ENCODE measurements around the gene HCLS1.

The HCLS1 gene

DNA sequence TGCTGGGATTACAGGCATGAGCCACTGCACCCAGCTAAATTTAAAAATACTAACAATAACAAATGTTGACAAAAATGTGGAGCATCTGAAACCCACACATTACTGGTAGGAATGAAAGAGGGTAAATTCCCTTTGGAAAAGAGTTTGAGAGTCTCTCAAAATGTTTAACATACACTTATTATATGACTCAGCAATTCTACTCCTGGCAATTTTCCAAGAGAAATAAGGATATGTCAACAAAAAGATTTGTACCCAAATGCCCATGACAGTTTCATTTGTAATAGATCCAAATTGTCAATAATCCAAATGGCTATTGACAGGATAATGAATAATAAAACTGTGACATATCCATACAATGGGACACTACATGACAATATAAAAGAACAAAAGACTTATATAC lies 9.0 kb downstream of the HCLS1 start:
- DNase-seq = no peak
- H3K36me3 ChIP-seq = no peaks in the 10 kb centered on the region
- no peaks in the 10 kb centered on the region for H3K27me3 ChIP-seq (ENCODE audit: insufficient read depth, low read depth, severe bottlenecking)
- TF ChIP-seq, protein P1, sequence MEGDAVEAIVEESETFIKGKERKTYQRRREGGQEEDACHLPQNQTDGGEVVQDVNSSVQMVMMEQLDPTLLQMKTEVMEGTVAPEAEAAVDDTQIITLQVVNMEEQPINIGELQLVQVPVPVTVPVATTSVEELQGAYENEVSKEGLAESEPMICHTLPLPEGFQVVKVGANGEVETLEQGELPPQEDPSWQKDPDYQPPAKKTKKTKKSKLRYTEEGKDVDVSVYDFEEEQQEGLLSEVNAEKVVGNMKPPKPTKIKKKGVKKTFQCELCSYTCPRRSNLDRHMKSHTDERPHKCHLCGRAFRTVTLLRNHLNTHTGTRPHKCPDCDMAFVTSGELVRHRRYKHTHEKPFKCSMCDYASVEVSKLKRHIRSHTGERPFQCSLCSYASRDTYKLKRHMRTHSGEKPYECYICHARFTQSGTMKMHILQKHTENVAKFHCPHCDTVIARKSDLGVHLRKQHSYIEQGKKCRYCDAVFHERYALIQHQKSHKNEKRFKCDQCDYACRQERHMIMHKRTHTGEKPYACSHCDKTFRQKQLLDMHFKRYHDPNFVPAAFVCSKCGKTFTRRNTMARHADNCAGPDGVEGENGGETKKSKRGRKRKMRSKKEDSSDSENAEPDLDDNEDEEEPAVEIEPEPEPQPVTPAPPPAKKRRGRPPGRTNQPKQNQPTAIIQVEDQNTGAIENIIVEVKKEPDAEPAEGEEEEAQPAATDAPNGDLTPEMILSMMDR (IDR thresholded peaks at IDR 0.05; ENCODE audit: low read depth, low read length) = no peak
- no peaks in the 10 kb centered on the region for H3K9me3 ChIP-seq (ENCODE audit: severe bottlenecking)
- no peak overlapping the region for H3K4me3 ChIP-seq (ENCODE audit: low read depth, low read length)
- no peak overlapping the region for H3K27ac ChIP-seq

DNA sequence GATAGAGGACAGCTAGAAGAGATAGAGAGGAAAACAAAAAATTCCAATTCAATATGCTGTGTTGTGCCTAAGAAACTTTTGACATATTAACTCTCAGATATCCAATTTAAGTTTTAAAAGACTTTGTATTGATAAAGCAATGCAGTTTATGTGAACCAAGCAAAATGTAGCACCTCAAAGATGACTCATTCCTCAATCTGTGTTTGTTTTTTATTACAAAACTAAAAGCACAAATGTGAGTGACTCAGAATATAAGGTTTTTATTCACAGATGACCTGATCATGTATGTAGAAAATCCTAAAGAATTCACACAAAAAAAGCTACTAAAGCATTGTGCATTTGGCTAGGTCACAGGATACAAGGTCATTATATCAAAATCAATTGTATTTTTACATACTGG lies 11.1 kb downstream of the HCLS1 start:
- Histone ChIP-seq H3K4me3 (ENCODE audit: low read depth, low read length) (no peak overlapping the region), H3K9me3 (ENCODE audit: severe bottlenecking) (no peaks in the 10 kb centered on the region), H3K27ac (no peak overlapping the region), H3K36me3 (no peaks in the 10 kb centered on the region), H3K27me3 (ENCODE audit: insufficient read depth, low read depth, severe bottlenecking) (no peaks in the 10 kb centered on the region)
- no peak for DNase-seq
- TF ChIP-seq, protein P1 (IDR thresholded peaks at IDR 0.05; ENCODE audit: low read depth, low read length) = no peak

DNA sequence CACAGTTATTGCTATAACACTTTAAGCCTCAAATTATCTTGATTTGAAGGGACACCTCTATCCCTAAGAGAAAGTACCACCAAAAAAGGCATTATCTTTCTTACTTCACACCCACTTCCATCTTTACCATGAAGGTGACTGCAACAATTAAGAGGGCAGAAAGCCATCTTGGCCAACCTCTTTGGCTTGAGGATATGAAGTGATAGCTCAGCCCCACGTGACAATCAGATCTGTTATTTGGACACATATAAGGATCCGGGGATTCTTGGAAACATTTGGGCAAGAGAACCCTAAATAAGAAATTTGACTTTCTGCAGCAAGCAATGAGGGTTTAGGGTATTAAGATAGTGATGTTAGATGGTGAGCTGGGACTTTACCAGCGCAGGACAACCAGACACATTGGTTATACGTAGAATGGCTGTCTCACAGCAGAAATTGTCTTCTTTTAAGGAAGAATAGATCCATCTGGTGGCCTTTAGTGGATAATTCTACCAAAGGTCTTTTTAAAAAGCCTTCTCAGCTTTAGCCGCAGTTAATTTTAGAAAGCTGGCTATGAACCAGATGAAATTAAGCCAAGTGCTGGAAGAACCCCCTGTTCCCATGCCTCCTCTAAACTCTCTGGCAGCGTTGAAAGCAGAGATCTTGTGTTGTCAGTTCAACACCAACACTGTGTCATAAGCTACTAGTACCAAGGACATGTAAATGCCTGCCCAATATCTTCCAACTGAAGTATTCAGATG lies 12.3 kb downstream of the HCLS1 start:
- Histone ChIP-seq H3K27me3 (ENCODE audit: insufficient read depth, low read depth, severe bottlenecking) (no peaks in the 10 kb centered on the region), H3K36me3 (no peaks in the 10 kb centered on the region), H3K4me3 (ENCODE audit: low read depth, low read length) (no peak overlapping the region), H3K9me3 (ENCODE audit: severe bottlenecking) (no peaks in the 10 kb centered on the region), H3K27ac (no peak overlapping the region)
- TF ChIP-seq, protein P1 (IDR thresholded peaks at IDR 0.05; ENCODE audit: low read depth, low read length) = no peak
- DNase-seq = no peak

DNA sequence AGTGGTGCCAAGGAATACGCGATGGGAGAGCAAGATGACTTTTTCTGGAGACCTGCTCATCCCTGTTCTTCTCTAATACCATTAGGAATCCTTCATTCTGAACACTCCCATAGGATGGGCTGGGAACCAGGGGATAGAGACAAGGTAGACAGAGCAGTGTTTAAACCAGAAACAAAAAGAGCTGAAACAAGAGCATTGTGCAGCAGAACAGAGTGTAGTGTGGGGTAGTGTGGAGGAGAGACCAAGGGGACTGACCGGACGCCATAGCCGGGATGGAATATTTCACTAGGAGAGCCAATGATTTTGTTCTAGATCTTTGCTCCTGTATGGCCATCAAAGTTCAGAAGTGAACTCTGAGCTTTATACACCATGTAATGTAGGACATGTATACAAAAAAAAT lies 15.6 kb downstream of the HCLS1 start:
- no peak for DNase-seq
- no peaks in the 10 kb centered on the region for H3K27me3 ChIP-seq (ENCODE audit: insufficient read depth, low read depth, severe bottlenecking)
- no peak overlapping the region for H3K27ac ChIP-seq
- TF ChIP-seq, protein P1 (IDR thresholded peaks at IDR 0.05; ENCODE audit: low read depth, low read length) = no peak
- no peaks in the 10 kb centered on the region for H3K9me3 ChIP-seq (ENCODE audit: severe bottlenecking)
- H3K36me3 ChIP-seq = no peaks in the 10 kb centered on the region
- H3K4me3 ChIP-seq (ENCODE audit: low read depth, low read length) = no peak overlapping the region

DNA sequence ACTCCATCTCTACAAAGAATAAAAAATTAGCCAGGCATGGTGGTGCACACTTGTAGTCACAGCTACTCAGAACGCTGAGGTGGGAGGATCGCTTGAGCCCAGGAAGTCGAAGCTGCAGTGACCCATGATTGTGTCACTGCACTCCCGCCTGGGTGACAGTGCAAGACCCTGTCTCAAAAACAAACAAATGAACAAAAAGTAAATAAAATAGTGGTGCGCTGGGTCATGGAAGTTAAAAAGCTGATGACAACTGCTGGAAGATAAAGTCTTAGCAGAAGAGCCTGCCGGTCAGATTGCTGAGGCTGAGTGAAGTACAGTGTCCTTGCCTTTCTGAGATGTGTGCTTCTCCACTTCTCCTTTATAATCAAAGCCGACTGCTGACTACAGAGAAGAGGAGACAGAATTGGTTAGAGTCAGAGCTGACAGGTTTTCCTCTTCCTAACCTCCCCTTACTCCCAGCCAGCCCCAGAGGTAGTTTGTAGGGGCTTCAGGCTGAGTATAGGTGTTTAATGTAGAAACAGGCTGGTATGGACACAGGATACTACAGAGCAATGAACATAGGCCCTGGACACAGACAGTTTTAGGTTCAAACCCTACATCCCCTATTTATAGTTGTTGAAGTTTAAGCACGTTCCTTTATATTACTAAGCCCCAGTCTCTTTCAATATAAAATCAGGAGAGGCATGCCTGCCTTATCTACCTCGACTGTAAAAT lies 17.9 kb downstream of the HCLS1 start:
- no peak overlapping the region for H3K27ac ChIP-seq
- TF ChIP-seq, protein P1 (IDR thresholded peaks at IDR 0.05; ENCODE audit: low read depth, low read length) = no peak
- no peak overlapping the region for H3K4me3 ChIP-seq (ENCODE audit: low read depth, low read length)
- no peak for DNase-seq
- no peaks in the 10 kb centered on the region for H3K36me3 ChIP-seq
- H3K9me3 ChIP-seq (ENCODE audit: severe bottlenecking) = no peaks in the 10 kb centered on the region
- no peaks in the 10 kb centered on the region for H3K27me3 ChIP-seq (ENCODE audit: insufficient read depth, low read depth, severe bottlenecking)
